OCI-LY1 (cell line): ENCODE measurements around the gene PXYLP1.

Source experiments
- EZH2 ChIP-seq: fragments of 200-600 bp; sonication (generic), shearing (Covaris generic); IDR thresholded peaks from 2 replicates; pipeline ENCODE4 v1.8.0; 2017; ENCODE audit warnings: borderline replicate concordance, mixed run types, mild to moderate bottlenecking, antibody characterized with exemption, low read length, moderate library complexity, mixed read lengths
- TF ChIP-seq, protein P1 (sequence below): fragments of 200-600 bp; sonication (generic), shearing (Covaris generic); IDR thresholded peaks from 2 replicates; pipeline ENCODE4 v1.5.1; 2017; ENCODE audit warnings: mild to moderate bottlenecking, antibody characterized with exemption, low read length, moderate library complexity, mixed read lengths

DNA sequence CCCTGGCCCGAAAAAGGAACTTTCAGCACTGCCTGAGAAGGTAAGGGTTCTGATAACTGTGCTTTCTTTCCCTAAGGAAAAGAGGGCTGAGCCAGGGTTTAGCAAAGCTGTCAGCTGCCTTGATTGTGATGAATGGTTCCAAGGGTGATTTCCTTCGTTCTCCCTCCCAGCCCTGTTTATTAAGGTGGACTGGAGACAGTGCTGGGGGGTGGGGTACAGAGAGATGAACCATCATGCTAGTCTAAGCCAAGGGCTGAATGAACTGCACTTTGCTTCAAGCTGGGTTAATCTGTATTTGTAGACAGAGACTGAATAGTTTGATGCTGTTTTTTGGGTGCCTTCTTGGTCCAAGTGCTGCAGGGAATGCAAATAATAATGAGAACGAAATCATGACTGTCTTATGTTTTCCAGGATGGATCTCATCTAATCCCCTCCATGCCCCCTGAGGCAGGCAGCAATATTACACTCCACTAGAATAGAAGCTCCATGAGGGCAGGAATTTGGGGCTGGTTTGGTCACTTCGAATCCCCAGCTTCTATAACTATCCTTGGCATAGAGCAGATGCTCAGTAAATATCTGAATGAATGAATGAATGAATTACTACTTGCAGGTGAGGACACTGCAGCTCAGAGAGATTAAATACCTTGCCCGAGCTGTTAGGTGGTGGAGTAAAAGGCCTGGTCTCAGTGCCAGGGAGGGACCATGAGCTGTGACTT lies 10.9 kb downstream of the PXYLP1 start:
- TF ChIP-seq, protein P1, sequence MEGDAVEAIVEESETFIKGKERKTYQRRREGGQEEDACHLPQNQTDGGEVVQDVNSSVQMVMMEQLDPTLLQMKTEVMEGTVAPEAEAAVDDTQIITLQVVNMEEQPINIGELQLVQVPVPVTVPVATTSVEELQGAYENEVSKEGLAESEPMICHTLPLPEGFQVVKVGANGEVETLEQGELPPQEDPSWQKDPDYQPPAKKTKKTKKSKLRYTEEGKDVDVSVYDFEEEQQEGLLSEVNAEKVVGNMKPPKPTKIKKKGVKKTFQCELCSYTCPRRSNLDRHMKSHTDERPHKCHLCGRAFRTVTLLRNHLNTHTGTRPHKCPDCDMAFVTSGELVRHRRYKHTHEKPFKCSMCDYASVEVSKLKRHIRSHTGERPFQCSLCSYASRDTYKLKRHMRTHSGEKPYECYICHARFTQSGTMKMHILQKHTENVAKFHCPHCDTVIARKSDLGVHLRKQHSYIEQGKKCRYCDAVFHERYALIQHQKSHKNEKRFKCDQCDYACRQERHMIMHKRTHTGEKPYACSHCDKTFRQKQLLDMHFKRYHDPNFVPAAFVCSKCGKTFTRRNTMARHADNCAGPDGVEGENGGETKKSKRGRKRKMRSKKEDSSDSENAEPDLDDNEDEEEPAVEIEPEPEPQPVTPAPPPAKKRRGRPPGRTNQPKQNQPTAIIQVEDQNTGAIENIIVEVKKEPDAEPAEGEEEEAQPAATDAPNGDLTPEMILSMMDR: no peak
- no peak for TF ChIP-seq EZH2
